Heart right ventricle (tissue), 16 donors: ENCODE data around the gene TNFRSF21. TPM values are rescaled to one million over a fixed set of nuclear protein-coding genes. Genes with fewer than 3 reads are reported as not detected.

Experiments used
- ATAC-seq, 8 donors: fragments of 200-7000 bp; cut with Tn5 transposase; one replicate each; pipeline ENCODE4 v1.9.1; 2020; ENCODE audit warnings: mild to moderate bottlenecking in 8 of 8, moderate library complexity in 8 of 8, moderate number of reproducible peaks in 1 of 8
- DNase-seq, 2 donors: peaks; one replicate each; pipeline ENCODE4 v3.0.0-alpha.2; 2020
- H3K27ac ChIP-seq, 10 donors: fragments of 200-600 bp; sonication (generic) in 2 of 10; one replicate each; pipeline versions ENCODE4 v1.5.0 to v1.8.0; 2020 to 2022; ENCODE audit warnings: mild to moderate bottlenecking in 3 of 10
- H3K27me3 ChIP-seq, 7 donors: fragments of 200-600 bp; one replicate each; pipeline ENCODE4 v1.8.0; 2021 to 2022; ENCODE audit warnings: mild to moderate bottlenecking in 2 of 7
- H3K36me3 ChIP-seq, 9 donors: fragments of 200-600 bp; sonication (generic) in 1 of 9; one replicate each; pipeline versions ENCODE4 v1.5.0 to v1.8.0; 2020 to 2022; ENCODE audit warnings: mild to moderate bottlenecking in 2 of 9
- H3K4me1 ChIP-seq, 9 donors: fragments of 200-600 bp; sonication (generic) in 1 of 9; one replicate each; pipeline versions ENCODE4 v1.5.0 to v1.8.0; 2020 to 2022; ENCODE audit warnings: mild to moderate bottlenecking in 4 of 9
- H3K4me3 ChIP-seq, 10 donors: fragments of 200-600 bp; sonication (generic) in 2 of 10; one replicate each; pipeline versions ENCODE4 v1.5.0 to v1.8.0; 2020 to 2022; ENCODE audit warnings: mild to moderate bottlenecking in 7 of 10, moderate library complexity in 2 of 10
- H3K9me3 ChIP-seq, 11 donors: fragments of 200-600 bp in 10 of 11; sonication (generic) in 2 of 11; one replicate each; pipeline versions ENCODE4 v1.5.0 to v1.8.0; 2013 to 2022; ENCODE audit warnings: mild to moderate bottlenecking in 2 of 11, control low read depth in 1 of 11, moderate library complexity in 1 of 11
- CTCF ChIP-seq, 9 donors: fragments of 200-600 bp; sonication (generic) in 2 of 9; IDR thresholded peaks; one replicate each; pipeline versions ENCODE4 v1.5.0 to v1.8.0; 2021 to 2022; ENCODE audit warnings: antibody characterized with exemption in 9 of 9, mild to moderate bottlenecking in 5 of 9, moderate library complexity in 1 of 9
- WGBS, 2 donors: extraction: QIAGEN DNeasy Blood & Tissue Kit; methylation state at CpG; one replicate each; pipeline ENCODE4 v1.1.7; 2013; ENCODE audit warnings: inconsistent platforms in 1 of 2; 5-methylcytosine and 5-hydroxymethylcytosine counted together
- intact Hi-C, 10 donors: fragments of 100-400 bp; cut with DNase I; formaldehyde crosslinking; loops; one replicate each; pipeline versions ENCODE4 v1.11.1 to v1.14.2; 2022
- polyA plus RNA-seq, 2 donors: library from polyadenylated mRNA; stranded (reverse); fragments of 200-250 nt; gene quantifications; one replicate each; pipeline ENCODE4 v1.2.3, GENCODE V29; 2013
- total RNA-seq, 10 donors: library from RNA; stranded (reverse); fragmentation: NEBNext Ultra II Directional in 3 of 10; extraction: Animal tissue kit (Norgen Biotek cat#: 25700) in 3 of 10; gene quantifications; one replicate each; pipeline versions ENCODE4 v1.2.1 to v1.2.4, GENCODE V29; 2021 to 2023
- donor health status: Arrhythmogenic right ventricular cardiomyopathy.
- donor health status: ischemic (EF 13 %, LVEDD 7.1; RV severe dilation, severe dysfunction).
- donor health status: healthy with polysubstance abuse.
- donor health status: DM: no; HTN: yes; CAD: no.
- donor health status: DM: no; HTN: no; CAD: no.
- donor health status: ischemic (EF 25% LVEDD 6.9; RV normal size, moderate dysfunction).
- donor health status: ischemic (EF 25% LVEDD 5.7; RV mildly dilated, moderate dysfunction).
- donor health status: healthy.
- donor health status: DM: yes; HTN: yes; CAD: no.
- donor health status: Ischemic cardiomyopathy.
- donor health status: ischemic (EF 35%, LVEDD 5.7; RV mildly dilated, moderate dysfunction).
- donor health status: nonischemic (EF 11% LVEDD 7.7; RV severe dilation, severe dysfunction).
- donor health status: DM: yes; HTN: yes; CAD: no.
- donor health status: PGD.
- donor health status: ischemic (EF 29% LVEDD 5.4; RV normal size, mild dysfunction).
- donor health status: nonischemic (EF 23%, LVEDD 6.1; RV moderate dilation, normal function).

The TNFRSF21 gene
- total and polyA plus RNA-seq, 12 donors = 3.8 to 12.8 (median 6.0) TPM

DNA sequence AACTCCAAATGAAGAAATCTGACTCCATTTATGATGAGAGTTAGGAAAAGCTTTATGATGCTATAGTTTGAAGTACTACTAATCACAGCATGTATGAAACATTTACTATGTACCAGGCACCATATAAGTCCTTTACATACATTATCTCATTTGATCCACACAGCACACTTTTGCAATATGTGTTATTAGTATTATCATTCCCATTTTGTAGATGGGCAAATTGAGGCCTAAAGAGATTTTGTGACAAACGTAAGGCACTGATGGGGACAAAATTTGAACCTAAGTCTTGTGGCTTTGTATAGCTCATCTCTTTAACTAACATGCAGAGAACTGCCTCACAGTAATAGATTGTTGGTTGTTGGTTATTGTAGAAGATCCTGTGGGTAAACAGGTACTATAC, 14.2 kb upstream of the TNFRSF21 start:
- intact Hi-C loops = no loop called here
- H3K9me3 ChIP-seq = no peaks in the 10 kb centered on the region
- H3K4me1 ChIP-seq = no peaks in the 10 kb centered on the region
- DNase-seq (no peak), ATAC-seq (no peak)
- TF ChIP-seq CTCF (IDR thresholded peaks at IDR 0.05) = no peak
- H3K27me3 ChIP-seq = peaks cover 0 to 21% (median 3%) of the 10 kb centered on the region in 7 donors
- H3K36me3 ChIP-seq = no peaks in the 10 kb centered on the region
- H3K27ac ChIP-seq = no peak overlapping the region
- H3K4me3 ChIP-seq = no peak overlapping the region
- 73 to 80% methylated on average over 1 of the region's 1 CpG for WGBS, 2 donors

GRCh38 chr6:47323321-47323720, 13.6 kb upstream of the TNFRSF21 start:
- WGBS, 2 donors = 31 to 32% methylated on average over 2 of the region's 2 CpGs
- no peaks in the 10 kb centered on the region for H3K9me3 ChIP-seq
- H3K4me3 ChIP-seq = no peak overlapping the region
- intact Hi-C loops = no loop called here
- H3K27me3 ChIP-seq = peaks cover 0 to 21% (median 3%) of the 10 kb centered on the region in 7 donors
- no peak for TF ChIP-seq CTCF (IDR thresholded peaks at IDR 0.05)
- no peaks in the 10 kb centered on the region for H3K4me1 ChIP-seq
- H3K27ac ChIP-seq = no peak overlapping the region
- DNase-seq (no peak), ATAC-seq (no peak)
- no peaks in the 10 kb centered on the region for H3K36me3 ChIP-seq

GRCh38 chr6:47321577-47321976, 11.9 kb upstream of the TNFRSF21 start:
- H3K27me3 ChIP-seq = peaks cover 0 to 31% (median 3%) of the 10 kb centered on the region in 7 donors
- H3K36me3 ChIP-seq = no peaks in the 10 kb centered on the region
- H3K4me1 ChIP-seq = no peaks in the 10 kb centered on the region
- no peak overlapping the region for H3K4me3 ChIP-seq
- 48 to 60% methylated on average over 4 of the region's 4 CpGs for WGBS, 2 donors
- intact Hi-C loops = no loop called here
- ATAC-seq (no peak), DNase-seq (no peak)
- H3K27ac ChIP-seq = no peak overlapping the region
- no peak for TF ChIP-seq CTCF (IDR thresholded peaks at IDR 0.05)
- H3K9me3 ChIP-seq = no peaks in the 10 kb centered on the region

DNA sequence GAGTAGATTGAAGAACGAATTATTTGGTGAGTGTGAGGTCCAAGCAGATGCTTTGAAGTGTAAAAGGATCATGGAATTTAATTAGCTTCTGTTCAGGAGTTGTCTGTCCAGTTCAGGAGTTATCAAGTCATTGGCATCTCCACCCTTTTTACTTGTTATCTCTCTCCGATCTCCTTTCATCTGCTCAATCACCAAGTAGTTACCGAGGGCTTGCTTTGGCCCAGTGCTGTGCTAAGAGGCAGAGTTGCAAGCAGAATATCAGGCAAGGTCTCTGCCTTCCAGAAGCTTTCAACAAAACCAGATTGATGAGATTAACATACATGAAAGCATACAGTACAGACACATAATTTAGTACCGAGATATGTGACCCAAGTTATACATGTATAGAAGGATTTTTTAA, 10.2 kb upstream of the TNFRSF21 start:
- TF ChIP-seq CTCF (IDR thresholded peaks at IDR 0.05) = no peak
- Histone ChIP-seq H3K4me3 (no peak overlapping the region), H3K27ac (no peak overlapping the region), H3K9me3 (no peaks in the 10 kb centered on the region), H3K36me3 (no peaks in the 10 kb centered on the region), H3K4me1 (no peaks in the 10 kb centered on the region), H3K27me3 (peaks cover 0 to 31% (median 5%) of the 10 kb centered on the region in 7 donors)
- DNase-seq (no peak), ATAC-seq (no peak)
- intact Hi-C loops = loop anchor here in 3 of 10 donors (10.0 kb wide), 2 partner anchors 325 to 475 kb away; no protein-coding TSS in a partner anchor
- 71 to 73% methylated on average over 4 of the region's 4 CpGs for WGBS, 2 donors
